HK-2 (cell line): ENCODE results near the gene OR13C5.

Experiments used
- DNase-seq: peaks from one replicate; pipeline ENCODE4 v3.0.0-alpha.2; 2018; ENCODE audit not compliant: unreplicated experiment

OR13C5 gene

GRCh38 chr9:104553261-104553660 lies 46.0 kb downstream of the OR13C5 start:
- no peak for DNase-seq
